LNCaP clone FGC (cell line): Measurements from ENCODE around the gene ESRRB.

Source experiments
- DNase-seq: peaks from one replicate; pipeline ENCODE4 v3.0.0-alpha.2; 2011; ENCODE audit warnings: low read depth
- H3K4me3 ChIP-seq: 2 replicates; pipeline ENCODE4 v1.5.1; 2011; ENCODE audit warnings: mild to moderate bottlenecking, low read depth, low read length, control low read depth
- TF ChIP-seq, protein P1 (sequence below): IDR thresholded peaks from 2 replicates; pipeline ENCODE4 v1.5.1; 2012; ENCODE audit warnings: mild to moderate bottlenecking; ENCODE audit not compliant: control insufficient read depth, insufficient read depth; ENCODE audit errors: extremely low read depth

ESRRB gene

GRCh38 chr14:76352639-76353281 lies 23.2 kb upstream of the ESRRB start:
- TF ChIP-seq, protein P1, sequence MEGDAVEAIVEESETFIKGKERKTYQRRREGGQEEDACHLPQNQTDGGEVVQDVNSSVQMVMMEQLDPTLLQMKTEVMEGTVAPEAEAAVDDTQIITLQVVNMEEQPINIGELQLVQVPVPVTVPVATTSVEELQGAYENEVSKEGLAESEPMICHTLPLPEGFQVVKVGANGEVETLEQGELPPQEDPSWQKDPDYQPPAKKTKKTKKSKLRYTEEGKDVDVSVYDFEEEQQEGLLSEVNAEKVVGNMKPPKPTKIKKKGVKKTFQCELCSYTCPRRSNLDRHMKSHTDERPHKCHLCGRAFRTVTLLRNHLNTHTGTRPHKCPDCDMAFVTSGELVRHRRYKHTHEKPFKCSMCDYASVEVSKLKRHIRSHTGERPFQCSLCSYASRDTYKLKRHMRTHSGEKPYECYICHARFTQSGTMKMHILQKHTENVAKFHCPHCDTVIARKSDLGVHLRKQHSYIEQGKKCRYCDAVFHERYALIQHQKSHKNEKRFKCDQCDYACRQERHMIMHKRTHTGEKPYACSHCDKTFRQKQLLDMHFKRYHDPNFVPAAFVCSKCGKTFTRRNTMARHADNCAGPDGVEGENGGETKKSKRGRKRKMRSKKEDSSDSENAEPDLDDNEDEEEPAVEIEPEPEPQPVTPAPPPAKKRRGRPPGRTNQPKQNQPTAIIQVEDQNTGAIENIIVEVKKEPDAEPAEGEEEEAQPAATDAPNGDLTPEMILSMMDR: peak; percentile 94
- H3K4me3 ChIP-seq: no peak overlapping the region
- DNase-seq: no peak

DNA sequence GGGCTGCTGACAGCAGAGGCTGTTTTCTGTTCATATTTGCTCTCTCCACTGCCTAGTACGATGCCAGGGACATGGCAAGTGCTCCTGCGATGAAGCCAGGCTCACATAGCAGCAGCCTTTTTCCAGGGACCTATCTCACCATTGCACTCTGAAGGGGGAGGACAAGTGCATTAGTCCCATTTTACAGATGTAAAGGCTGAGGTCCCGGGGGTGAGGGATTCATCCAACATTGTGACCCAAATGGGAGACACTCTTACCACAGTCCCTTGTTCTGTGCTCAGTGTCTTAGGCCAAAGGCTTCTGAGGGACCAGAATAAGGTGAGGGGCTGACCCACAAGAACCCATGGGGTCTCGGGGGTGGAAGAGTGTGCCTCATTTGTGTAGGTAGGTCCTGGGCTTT lies 21.6 kb upstream of the ESRRB start:
- no peak overlapping the region for H3K4me3 ChIP-seq
- TF ChIP-seq, protein P1: no peak
- no peak for DNase-seq

DNA sequence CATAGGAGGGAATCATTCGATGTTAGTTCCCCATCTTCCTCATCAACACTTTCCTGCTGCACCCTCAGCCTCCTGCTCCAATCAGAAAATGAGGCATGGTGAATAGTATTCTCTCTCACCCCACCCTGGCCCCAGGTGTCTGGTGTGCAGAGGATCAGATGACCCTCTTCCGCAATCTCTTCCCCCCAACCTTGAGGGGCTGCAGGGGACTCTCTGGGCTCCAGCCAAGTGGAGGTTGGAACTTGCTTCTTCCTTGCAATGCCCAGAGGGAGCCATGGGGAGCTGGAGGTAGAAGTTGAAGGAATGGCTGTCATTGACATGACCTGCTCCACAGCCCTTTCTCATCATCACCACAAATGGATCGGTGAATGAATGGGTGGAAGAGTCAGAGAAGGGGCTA lies 20.2 kb upstream of the ESRRB start:
- DNase-seq: no peak
- H3K4me3 ChIP-seq: no peak overlapping the region
- TF ChIP-seq, protein P1: no peak

DNA sequence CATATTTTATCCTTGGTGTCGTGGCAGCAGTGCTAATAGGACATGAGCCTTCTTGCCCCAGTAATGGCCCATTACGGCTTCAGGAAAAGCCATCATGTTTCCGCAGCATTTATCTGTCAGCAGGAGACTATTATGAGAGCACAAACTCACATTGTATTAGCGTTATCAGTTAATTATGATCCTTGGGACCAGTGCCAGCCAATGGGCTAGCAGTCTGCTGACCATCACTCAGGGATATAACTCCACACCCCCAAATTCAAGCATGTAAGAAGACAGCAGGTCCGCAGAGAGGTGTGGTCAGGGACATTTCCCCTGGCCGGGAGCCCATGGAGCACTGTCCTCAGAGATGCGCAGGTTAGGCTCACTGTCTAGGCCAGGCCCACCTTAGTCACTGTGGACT lies 4.9 kb upstream of the ESRRB start:
- no peak for DNase-seq
- H3K4me3 ChIP-seq: no peak overlapping the region
- TF ChIP-seq, protein P1: no peak

- TF ChIP-seq, protein P1: no peak
- DNase-seq: no peak
- no peak overlapping the region for H3K4me3 ChIP-seq
Measured at GRCh38 chr14:76373456-76373855, 2.5 kb upstream of the ESRRB start.

DNA sequence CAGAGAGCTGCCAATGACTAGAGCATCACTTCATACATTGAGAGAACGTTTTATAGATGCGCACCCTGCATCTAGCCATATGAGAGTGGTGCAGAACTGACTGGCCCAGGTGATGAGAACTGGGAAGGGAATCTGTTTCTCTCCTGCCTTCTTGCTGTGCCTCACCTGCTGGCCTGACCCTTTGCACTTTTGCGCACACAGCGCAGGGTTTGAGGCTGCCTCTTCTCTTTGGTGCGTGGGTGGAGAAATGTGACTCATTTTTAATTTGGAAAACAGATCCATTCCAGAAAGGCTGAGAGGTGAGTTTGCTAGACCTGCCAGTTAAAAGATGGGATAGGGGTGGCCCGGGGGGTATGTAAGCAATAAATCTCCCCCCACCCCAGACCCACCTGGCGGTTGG lies 453 bp upstream of the ESRRB start:
- H3K4me3 ChIP-seq: no peak overlapping the region
- TF ChIP-seq, protein P1: no peak
- DNase-seq: no peak

GRCh38 chr14:76376409-76376877 lies 506 bp downstream of the ESRRB start:
- TF ChIP-seq, protein P1: no peak
- H3K4me3 ChIP-seq: peak overlapping the region; percentile 48
- no peak for DNase-seq
